Upper lobe of right lung (tissue), 1 donor: Measurements from ENCODE around the gene SRGAP3. TPM values are rescaled to one million over a fixed set of nuclear protein-coding genes. Genes with fewer than 3 reads are reported as not detected.

Experiments
- ATAC-seq: fragments of 200-7000 bp; cut with Tn5 transposase; one replicate; pipeline ENCODE4 v1.9.1; 2020; ENCODE audit warnings: mild to moderate bottlenecking, moderate library complexity
- DNase-seq: peaks from one replicate; pipeline ENCODE4 v3.0.0-alpha.2; 2020
- H3K27ac ChIP-seq: fragments of 200-600 bp; one replicate; pipeline ENCODE4 v1.8.0; 2022
- H3K27me3 ChIP-seq: fragments of 200-600 bp; one replicate; pipeline ENCODE4 v1.8.0; 2022; ENCODE audit warnings: mild to moderate bottlenecking
- H3K36me3 ChIP-seq: fragments of 200-600 bp; one replicate; pipeline ENCODE4 v1.8.0; 2022
- H3K4me1 ChIP-seq: fragments of 200-600 bp; one replicate; pipeline ENCODE4 v1.8.0; 2022
- H3K4me3 ChIP-seq: fragments of 200-600 bp; one replicate; pipeline ENCODE4 v1.8.0; 2022; ENCODE audit warnings: mild to moderate bottlenecking
- H3K9me3 ChIP-seq: fragments of 200-600 bp; one replicate; pipeline ENCODE4 v1.8.0; 2022
- CTCF ChIP-seq: fragments of 200-600 bp; IDR thresholded peaks from one replicate; pipeline ENCODE4 v1.8.0; 2022; ENCODE audit warnings: antibody characterized with exemption
- intact Hi-C: fragments of 100-400 bp; cut with DNase I; formaldehyde crosslinking; loops from one replicate; pipeline ENCODE4 v1.11.0; 2022
- total RNA-seq: library from RNA; stranded (reverse); fragmentation: NEBNext Ultra II Directional; extraction: Animal tissue kit (Norgen Biotek cat#: 25700); gene quantifications from one replicate; pipeline ENCODE4 v1.2.1, GENCODE V29; 2021
- donor health status: DM: no; HTN: yes; CAD: no; lungs with severe emphysema.

SRGAP3 gene
- total RNA-seq, 1 donor from 2014 or later, result 3.2 TPM

DNA sequence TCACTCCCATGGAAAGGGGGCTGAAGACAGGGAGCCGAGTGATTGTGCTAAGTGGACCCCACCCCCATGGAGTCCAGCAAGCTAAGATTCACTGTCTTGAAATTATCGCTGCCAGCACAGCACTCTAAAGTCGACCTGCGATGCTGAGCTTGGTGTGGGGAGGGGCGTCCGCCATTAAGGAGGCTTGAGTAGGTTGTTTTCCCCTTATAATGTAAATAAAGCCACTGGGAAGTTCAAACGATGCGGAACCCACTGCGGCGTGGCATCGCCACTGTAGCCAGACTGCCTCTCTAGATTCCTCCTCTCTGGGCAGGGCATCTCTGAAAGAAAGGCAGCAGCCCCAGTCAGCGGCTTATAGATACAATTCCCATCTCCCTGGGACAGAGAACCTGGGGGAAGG is 10.9 kb upstream of the SRGAP3 start:
- intact Hi-C loops, result no loop called here
- no peak overlapping the region for H3K27ac ChIP-seq
- no peak overlapping the region for H3K4me3 ChIP-seq
- H3K4me1 ChIP-seq, result no peaks in the 10 kb centered on the region
- DNase-seq, result no peak
- H3K9me3 ChIP-seq, result peaks cover 3% of the 10 kb centered on the region
- ATAC-seq, result no peak
- TF ChIP-seq CTCF, result no peak
- H3K27me3 ChIP-seq, result no peaks in the 10 kb centered on the region
- H3K36me3 ChIP-seq, result no peaks in the 10 kb centered on the region

GRCh38 chr3:9257092-9257491 is 7.6 kb upstream of the SRGAP3 start:
- no peak overlapping the region for H3K4me3 ChIP-seq
- ATAC-seq (no peak), DNase-seq (no peak)
- peaks cover 3% of the 10 kb centered on the region for H3K9me3 ChIP-seq
- TF ChIP-seq CTCF, result no peak
- H3K4me1 ChIP-seq, result no peaks in the 10 kb centered on the region
- H3K27me3 ChIP-seq, result no peaks in the 10 kb centered on the region
- H3K36me3 ChIP-seq, result no peaks in the 10 kb centered on the region
- intact Hi-C loops, result no loop called here
- H3K27ac ChIP-seq, result no peak overlapping the region

- no peak for TF ChIP-seq CTCF
- Histone ChIP-seq H3K4me1 (no peaks in the 10 kb centered on the region), H3K27ac (no peak overlapping the region), H3K4me3 (no peak overlapping the region), H3K27me3 (no peaks in the 10 kb centered on the region), H3K36me3 (no peaks in the 10 kb centered on the region), H3K9me3 (peaks cover 3% of the 10 kb centered on the region)
- intact Hi-C loops, result no loop called here
- ATAC-seq (no peak), DNase-seq (no peak)
Measured at GRCh38 chr3:9255976-9256375, 6.5 kb upstream of the SRGAP3 start.

DNA sequence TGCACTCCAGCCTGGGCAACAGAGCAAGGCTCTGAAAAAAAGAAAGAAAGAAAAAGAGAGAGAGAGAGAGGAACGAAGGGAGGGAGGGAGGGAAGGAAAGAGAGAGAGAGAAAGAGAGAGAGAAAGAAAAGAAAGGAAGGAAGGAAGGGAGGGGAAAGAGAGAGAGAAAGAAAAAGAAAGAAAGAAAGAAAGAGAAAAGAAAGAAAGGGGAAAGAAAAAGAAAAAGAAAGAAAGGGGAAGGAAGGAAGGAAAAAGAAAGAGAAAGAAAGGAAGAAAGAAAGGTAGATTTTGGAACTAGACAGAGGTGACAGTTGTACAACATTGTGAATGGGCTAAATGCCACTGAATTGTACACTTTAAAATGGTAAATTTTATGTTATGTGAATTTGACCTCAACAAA is 5.3 kb upstream of the SRGAP3 start:
- Histone ChIP-seq H3K4me3 (no peak overlapping the region), H3K36me3 (no peaks in the 10 kb centered on the region), H3K4me1 (peaks cover 5% of the 10 kb centered on the region), H3K27ac (no peak overlapping the region), H3K27me3 (no peaks in the 10 kb centered on the region), H3K9me3 (peaks cover 3% of the 10 kb centered on the region)
- TF ChIP-seq CTCF, result no peak
- DNase-seq (no peak), ATAC-seq (no peak)
- intact Hi-C loops, result no loop called here

DNA sequence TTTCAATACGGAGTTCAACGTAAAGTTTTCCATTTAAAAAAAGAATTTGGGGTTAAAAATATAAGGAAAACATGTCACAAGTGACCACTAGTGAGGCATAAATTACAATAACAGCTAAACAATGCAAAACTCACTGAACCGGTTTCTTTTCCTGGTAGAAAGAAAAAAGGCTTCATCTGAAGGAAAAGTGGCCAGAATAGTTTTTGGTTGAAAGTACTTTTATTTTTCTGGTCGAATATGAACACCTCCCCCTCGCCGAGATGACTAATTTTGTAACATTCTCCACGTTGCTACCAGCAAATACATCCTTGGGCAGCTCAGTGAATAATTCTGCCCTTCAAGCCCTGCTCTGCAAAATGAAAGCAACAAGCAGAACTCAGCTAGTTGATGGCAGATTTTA is 3.9 kb upstream of the SRGAP3 start:
- Histone ChIP-seq H3K9me3 (peaks cover 3% of the 10 kb centered on the region), H3K4me3 (no peak overlapping the region), H3K27me3 (no peaks in the 10 kb centered on the region), H3K27ac (no peak overlapping the region), H3K36me3 (no peaks in the 10 kb centered on the region), H3K4me1 (peaks cover 7% of the 10 kb centered on the region)
- ATAC-seq, result no peak
- no peak for TF ChIP-seq CTCF
- intact Hi-C loops, result no loop called here
- no peak for DNase-seq

- TF ChIP-seq CTCF, result no peak
- peaks cover 14% of the 10 kb centered on the region for H3K4me1 ChIP-seq
- H3K27ac ChIP-seq, result no peak overlapping the region
- no peaks in the 10 kb centered on the region for H3K36me3 ChIP-seq
- DNase-seq (no peak), ATAC-seq (no peak)
- H3K27me3 ChIP-seq, result no peaks in the 10 kb centered on the region
- H3K4me3 ChIP-seq, result no peak overlapping the region
- intact Hi-C loops, result no loop called here
- no peaks in the 10 kb centered on the region for H3K9me3 ChIP-seq
Measured at GRCh38 chr3:9251055-9251786, 1.8 kb upstream of the SRGAP3 start.
